Upper lobe of left lung (tissue), 4 donors: ENCODE results near the gene IFIH1.

Experiments
- CTCF ChIP-seq, 6 experiments: fragments of 450-650 bp in 4 of 6; fragments of 200-600 bp in 2 of 6; sonication (generic) in 2 of 6; IDR thresholded peaks; one replicate each; pipeline ENCODE4 v1.5.1; 2016 to 2019; ENCODE audit warnings: antibody characterized with exemption in 6 of 6
- POLR2A ChIP-seq, 4 donors: fragments of 450-650 bp; IDR thresholded peaks; one replicate each; pipeline ENCODE4 v1.5.1; 2016 to 2017; ENCODE audit warnings: antibody characterized with exemption in 4 of 4, mild to moderate bottlenecking in 2 of 4

GRCh38 chr2:162301151-162301804, 17.2 kb downstream of the IFIH1 start:
- TF ChIP-seq POLR2A (IDR thresholded peaks at IDR 0.05) (no peak), CTCF (IDR thresholded peaks at IDR 0.05) (peak; percentile 61 to 87 (median 76))
